Measurements from ENCODE around the gene PTCH1.

- no peak for TF ChIP-seq CTCF (IDR thresholded peaks at IDR 0.05)
- no peak for TF ChIP-seq EZH2 (IDR thresholded peaks at IDR 0.05; ENCODE audit: borderline replicate concordance, insufficient read depth, low read depth, low read length, poor library complexity, severe bottlenecking)
Measured at GRCh38 chr9:95506678-95507463, 9.9 kb downstream of the PTCH1 start.

All from B cell (primary cell).